CD4-positive, alpha-beta T cell treated with Interleukin-6 at 100 ng/mL for 8 hours (primary cell): ENCODE data around the gene TUBB1.
"Not testable (repeated sequence)": the region's sequence is repeated elsewhere in the genome, so short reads cannot be mapped to it uniquely, and the experiment has no call there.

ENCODE experiments used
- DNase-seq: peaks from one replicate; pipeline ENCODE4 v3.0.0-alpha.2; 2020; ENCODE audit warnings: mixed read lengths, low spot score

Gene TUBB1

GRCh38 chr20:59022754-59023153 lies 3.5 kb downstream of the TUBB1 start:
- no peak for DNase-seq

- no peak for DNase-seq
Observed at GRCh38 chr20:59023616-59024015, 4.4 kb downstream of the TUBB1 start.

GRCh38 chr20:59024111-59024530 lies 4.9 kb downstream of the TUBB1 start:
- no peak for DNase-seq

GRCh38 chr20:59025086-59025485 lies 5.9 kb downstream of the TUBB1 start:
- no peak for DNase-seq

GRCh38 chr20:59025511-59025910 lies 6.3 kb downstream of the TUBB1 start:
- no peak for DNase-seq

GRCh38 chr20:59026904-59027740 lies 7.9 kb downstream of the TUBB1 start:
- DNase-seq: no peak

GRCh38 chr20:59027741-59028320 lies 8.6 kb downstream of the TUBB1 start:
- no peak for DNase-seq

- DNase-seq: no peak
Observed at GRCh38 chr20:59028812-59029211, 9.6 kb downstream of the TUBB1 start.

- DNase-seq: no peak
Observed at GRCh38 chr20:59030911-59031563, 11.8 kb downstream of the TUBB1 start.

- no peak for DNase-seq
Observed at GRCh38 chr20:59031564-59032022, 12.4 kb downstream of the TUBB1 start.

GRCh38 chr20:59032023-59032712 lies 12.9 kb downstream of the TUBB1 start, which contains the start of gene ATP5F1E:
Gene ATP5F1E (minus strand): TSS chr20:59032335. CDS start chr20:59032251, 84 bp downstream.
- peak; percentile 97 for DNase-seq

GRCh38 chr20:59032713-59033059 lies 13.5 kb downstream of the TUBB1 start:
- no peak for DNase-seq

GRCh38 chr20:59033093-59033492 lies 13.9 kb downstream of the TUBB1 start:
- DNase-seq: no peak

GRCh38 chr20:59033616-59034165 lies 14.5 kb downstream of the TUBB1 start:
- DNase-seq: no peak

- no peak for DNase-seq
Observed at GRCh38 chr20:59035381-59035780, 16.2 kb downstream of the TUBB1 start.

- no peak for DNase-seq
Observed at GRCh38 chr20:59037386-59037785, 18.2 kb downstream of the TUBB1 start.

GRCh38 chr20:59039233-59039632 lies 20.0 kb downstream of the TUBB1 start:
- no peak for DNase-seq

- DNase-seq: no peak
Observed at GRCh38 chr20:59040667-59041066, 21.4 kb downstream of the TUBB1 start.

GRCh38 chr20:59041487-59041886 lies 22.3 kb downstream of the TUBB1 start:
- not testable (repeated sequence) for DNase-seq

- DNase-seq: no peak
Observed at GRCh38 chr20:59042151-59042795, 23.0 kb downstream of the TUBB1 start, which contains the start of gene PRELID3B. Gene PRELID3B (minus strand): TSS chr20:59042786. CDS start chr20:59042730, 56 bp downstream.
